GM12878 (cell line): Measurements from ENCODE around the gene INTS7. TPM values are rescaled to one million over a fixed set of nuclear protein-coding genes. Genes with fewer than 3 reads are reported as not detected.

Experiments used
- ATAC-seq: fragments of 200-7000 bp; cut with Tn5 transposase; 3 replicates; pipeline ENCODE4 v1.9.1; 2020; ENCODE audit warnings: mild to moderate bottlenecking, moderate library complexity
- BruUV-seq: library from RNA; stranded (reverse); fragments of 400-500 nt; replicated peaks from 2 replicates; lab custom pipeline; 2021; lab: Mats Ljungman, UMichigan
- CTCF ChIA-PET: fragments of 300-600 bp; sonication (Branson Sonifier 250); formaldehyde crosslinking; extraction: SDS; loops from one replicate; lab custom pipeline; 2021; ENCODE audit warnings: inconsistent platforms; lab: Yijun Ruan, JAX
- POLR2A ChIA-PET: fragments of 350-600 bp; formaldehyde crosslinking; extraction: SDS; loops from one replicate; lab custom pipeline; 2021; ENCODE audit warnings: inconsistent platforms; lab: Charles Lee
- RAD21 ChIA-PET: fragments of 300-600 bp; sonication (Branson Sonifier 250); formaldehyde crosslinking; loops from one replicate; lab custom pipeline; 2023; ENCODE audit warnings: antibody characterized with exemption; ENCODE audit not compliant: unreplicated experiment; lab: Charles Lee
- SMC1A ChIA-PET: fragments of 300-600 bp; sonication (Branson Sonifier 250); formaldehyde crosslinking; loops from one replicate; lab custom pipeline; 2023; ENCODE audit not compliant: unreplicated experiment, uncharacterized antibody; lab: Charles Lee
- DNase-seq: peaks from one replicate; pipeline ENCODE4 v3.0.0-alpha.2; 2011; ENCODE audit warnings: low read depth, low spot score
- FAIRE-seq: peaks from 3 replicates; lab custom pipeline; 2011; peaks lifted over from hg19 to GRCh38; lab: Jason Lieb, UNC
- H2AFZ ChIP-seq: 2 replicates; pipeline ENCODE4 v1.6.0; 2011; ENCODE audit warnings: low read depth, low read length, control low read depth; ENCODE audit not compliant: control insufficient read depth
- H3K27ac ChIP-seq: 2 replicates; pipeline ENCODE4 v1.5.1; 2011; ENCODE audit warnings: control low read depth; ENCODE audit not compliant: control insufficient read depth, insufficient read depth
- H3K27me3 ChIP-seq, 2 experiments: replicated peaks in 1 of 2; 2 replicates each; pipeline versions ENCODE4 v1.6.0 to v1.6.1; 2011; ENCODE audit warnings: low read length in 1 of 2; ENCODE audit not compliant: control insufficient read depth in 2 of 2, insufficient read depth in 2 of 2
- H3K36me3 ChIP-seq, 2 experiments: 2 replicates each; pipeline ENCODE4 v1.5.1; 2011; ENCODE audit warnings: low read length in 1 of 2; ENCODE audit not compliant: control insufficient read depth in 2 of 2, insufficient read depth in 2 of 2
- H3K4me1 ChIP-seq: 2 replicates; pipeline ENCODE4 v1.6.1; 2011; ENCODE audit warnings: mild to moderate bottlenecking, low read length, moderate library complexity, mixed read lengths; ENCODE audit not compliant: control insufficient read depth, insufficient read depth
- H3K4me2 ChIP-seq: 2 replicates; pipeline ENCODE4 v1.6.0; 2011; ENCODE audit warnings: control low read depth; ENCODE audit not compliant: control insufficient read depth, insufficient read depth
- H3K4me3 ChIP-seq: fragments of 200-600 bp; sonication (generic); 2 replicates; pipeline ENCODE4 v1.5.1; 2016
- H3K79me2 ChIP-seq: 2 replicates; pipeline ENCODE4 v1.6.0; 2011; ENCODE audit warnings: low read length; ENCODE audit not compliant: control insufficient read depth, insufficient read depth
- H3K9ac ChIP-seq: 2 replicates; pipeline ENCODE4 v1.8.0; 2011; ENCODE audit warnings: low read length, control low read depth, mixed read lengths; ENCODE audit not compliant: control insufficient read depth, insufficient read depth
- H3K9me3 ChIP-seq: replicated peaks from 3 replicates; pipeline ENCODE4 v1.5.1; 2011; ENCODE audit warnings: mild to moderate bottlenecking, low read length; ENCODE audit not compliant: control insufficient read depth, insufficient read depth
- H4K20me1 ChIP-seq: 2 replicates; pipeline ENCODE4 v1.6.0; 2011; ENCODE audit not compliant: control insufficient read depth, insufficient read depth
- BCL11A ChIP-seq: IDR thresholded peaks from 2 replicates; pipeline ENCODE4 v1.6.1; 2011; ENCODE audit warnings: low read depth, low read length
- BRCA1 ChIP-seq: IDR thresholded peaks from 2 replicates; pipeline ENCODE4 v1.6.1; 2011; ENCODE audit warnings: low read depth, low read length, improper control_type of control experiment
- CEBPB ChIP-seq, 2 experiments: fragments of 150-350 bp in 1 of 2; IDR thresholded peaks; 2 replicates each; pipeline ENCODE4 v1.6.1; 2012 to 2014; ENCODE audit warnings: low read depth in 2 of 2, low read length in 2 of 2, borderline replicate concordance in 1 of 2, inconsistent platforms in 1 of 2
- CHD4 ChIP-seq: fragments of 200-600 bp; sonication (generic); IDR thresholded peaks from 2 replicates; pipeline ENCODE4 v1.6.1; 2016; ENCODE audit warnings: mild to moderate bottlenecking
- CREM ChIP-seq: IDR thresholded peaks from 2 replicates; pipeline ENCODE4 v1.6.1; 2014; ENCODE audit warnings: antibody characterized with exemption, low read depth
- FOS ChIP-seq: IDR thresholded peaks from 3 replicates; pipeline ENCODE4 v1.6.1; 2011; ENCODE audit warnings: borderline replicate concordance; ENCODE audit not compliant: insufficient read length; ENCODE audit errors: extremely low read depth
- HDAC2 ChIP-seq: fragments of 200-600 bp; sonication (generic); IDR thresholded peaks from 2 replicates; pipeline ENCODE4 v1.6.1; 2017
- IRF3 ChIP-seq: fragments of 450-650 bp; IDR thresholded peaks from 2 replicates; pipeline ENCODE4 v1.6.1; 2014; ENCODE audit warnings: mild to moderate bottlenecking
- MTA2 ChIP-seq: fragments of 450-650 bp; IDR thresholded peaks from 2 replicates; pipeline ENCODE4 v1.6.1; 2016; ENCODE audit warnings: low read depth, mild to moderate bottlenecking, moderate library complexity
- MTA3 ChIP-seq: IDR thresholded peaks from 2 replicates; pipeline ENCODE4 v1.6.1; 2012; ENCODE audit warnings: low read length, inconsistent platforms, borderline replicate concordance
- MYB ChIP-seq: fragments of 150-350 bp; IDR thresholded peaks from 2 replicates; pipeline ENCODE4 v1.6.1; 2014; ENCODE audit warnings: mild to moderate bottlenecking, low read depth, low read length, borderline replicate concordance
- NKRF ChIP-seq: fragments of 450-650 bp; conservative IDR thresholded peaks from 2 replicates; pipeline ENCODE4 v1.6.1; 2017; ENCODE audit warnings: mild to moderate bottlenecking, moderate library complexity
- RUNX3 ChIP-seq: IDR thresholded peaks from 2 replicates; pipeline ENCODE4 v1.6.1; 2012; ENCODE audit warnings: low read length, inconsistent platforms
- SPI1 ChIP-seq: IDR thresholded peaks from 2 replicates; pipeline ENCODE4 v1.6.1; 2011; ENCODE audit warnings: low read depth, mild to moderate bottlenecking, low read length, moderate library complexity, borderline replicate concordance; ENCODE audit not compliant: insufficient read depth
- SREBF2 ChIP-seq: IDR thresholded peaks from 2 replicates; pipeline ENCODE4 v1.6.1; 2012; ENCODE audit warnings: mild to moderate bottlenecking, low read length
- ZNF384 ChIP-seq: IDR thresholded peaks from 2 replicates; pipeline ENCODE4 v1.6.1; 2012; ENCODE audit warnings: low read depth, mild to moderate bottlenecking, low read length, improper control_type of control experiment, borderline replicate concordance
- ZNF592 ChIP-seq: fragments of 450-650 bp; IDR thresholded peaks from 2 replicates; pipeline ENCODE4 v1.6.1; 2017; ENCODE audit warnings: mild to moderate bottlenecking, moderate library complexity
- ZZZ3 ChIP-seq: IDR thresholded peaks from 2 replicates; pipeline ENCODE4 v1.6.1; 2011; ENCODE audit warnings: low read depth; ENCODE audit not compliant: control insufficient read depth, insufficient read length
- WGBS: methylation state at CpG from one replicate; pipeline ENCODE4 v1.1.6; 2016; ENCODE audit warnings: low lambda C conversion rate; ENCODE audit not compliant: insufficient replicate concordance, insufficient coverage; ENCODE audit errors: missing lambda C conversion rate; 5-methylcytosine and 5-hydroxymethylcytosine counted together
- in situ Hi-C: fragments of 300-500 bp; cut with MboI; formaldehyde crosslinking; loops from 9 replicates; pipeline ENCODE4 v1.14.3; 2018; ENCODE audit warnings: mixed read lengths
- intact Hi-C: fragments of 100-400 bp; cut with micrococcal nuclease; formaldehyde crosslinking; loops from one replicate; pipeline ENCODE4 v1.14.2; 2022; ENCODE audit not compliant: unreplicated experiment
- polyA plus RNA-seq, 11 experiments: library from polyadenylated mRNA; depleted of rRNA in 4 of 11; unstranded in 6 of 11; stranded (reverse) in 5 of 11; fragments of >200 nt; fragmentation: Nextera tagmentation in 4 of 11; fragmentation: Illumina TruSeq in 1 of 11; extraction: Ambion mirVana in 4 of 11; extraction: Trizol in 1 of 11; gene quantifications; 1 replicate in 1 of 11; 2 replicates in 10 of 11; pipeline versions ENCODE4 v1.2.1 to v1.2.3, GENCODE V29; 2011 to 2016; ENCODE audit warnings: inconsistent platforms in 2 of 11, missing spikeins in 2 of 11, low read depth in 1 of 11
- total RNA-seq, 4 experiments: library from RNA; depleted of rRNA in 3 of 4; stranded (reverse); fragments of >200 nt in 3 of 4; fragmentation: Illumina TruSeq in 1 of 4; extraction: Trizol in 1 of 4; gene quantifications; 2 replicates each; pipeline versions ENCODE4 v1.2.1 to v1.2.3, GENCODE V29; 2013 to 2021

INTS7 gene
- total and polyA plus RNA-seq, 10 of the 15 experiments (the other 5 are each of a cell fraction or from before 2014, with no cell fraction given) = 17.1 to 49.1 (median 26.8) TPM

GRCh38 chr1:211929683-211930082 lies 105.7 kb downstream of the INTS7 start:
- Histone ChIP-seq H3K4me1 (peaks cover 26% of the 10 kb centered on the region), H2AFZ (no peak overlapping the region), H3K9me3 (no peaks in the 10 kb centered on the region), H3K4me2 (no peak overlapping the region), H3K4me3 (no peak overlapping the region), H3K79me2 (no peaks in the 10 kb centered on the region; the same call in 1 of the 2 replicates), H3K36me3 (no peaks in the 10 kb centered on the region), H3K27ac (no peak overlapping the region), H3K27me3 (no peaks in the 10 kb centered on the region), H4K20me1 (no peaks in the 10 kb centered on the region), H3K9ac (no peak overlapping the region)
- DNase-seq = no peak
- RAD21 ChIA-PET = interaction anchor here (1.3 kb wide), 1 partner anchor 10 kb away, joined by 3 read pairs; no protein-coding TSS in a partner anchor
- intact Hi-C loops (no loop called here), in situ Hi-C loops (no loop called here)
- 98% methylated on average over 2 of the region's 2 CpGs for WGBS
- CTCF ChIA-PET = interaction anchor here (0.5 to 1.5 kb wide), 3 partner anchors 10 to 438 kb away, joined by 3 to 4 read pairs (median 3); partner anchors contain the start of gene RD3
- no peak for FAIRE-seq
- no peak for TF ChIP-seq MTA3
- TF ChIP-seq SREBF2 = no peak
- TF ChIP-seq CEBPB (IDR thresholded peaks at IDR 0.05; ENCODE audit: borderline replicate concordance in 1 of 2, low read depth in 2 of 2, low read length in 2 of 2) = no peak
- no peak for TF ChIP-seq MTA2
- TF ChIP-seq NKRF = no peak
- no peak for TF ChIP-seq CREM
- TF ChIP-seq ZNF592 = no peak
- TF ChIP-seq SPI1 = no peak
- TF ChIP-seq HDAC2 = no peak
- no peak for TF ChIP-seq BCL11A
- no peak for TF ChIP-seq ZZZ3
- TF ChIP-seq FOS = no peak
- no peak for TF ChIP-seq IRF3
- no peak for TF ChIP-seq CHD4
- TF ChIP-seq MYB = no peak
- no peak for TF ChIP-seq BRCA1
- TF ChIP-seq ZNF384 = no peak
- TF ChIP-seq RUNX3 = no peak
- SMC1A ChIA-PET = interaction anchor here (1.0 to 2.1 kb wide), 4 partner anchors 9 to 231 kb away, joined by 3 to 8 read pairs (median 5); no protein-coding TSS in a partner anchor
- POLR2A ChIA-PET = interaction anchor here (0.7 to 1.0 kb wide), 2 partner anchors 57 to 297 kb away, joined by 4 read pairs; no protein-coding TSS in a partner anchor
- ATAC-seq = no peak
- BruUV-seq = no TSS peak
